ENCODE measurements around the gene VRTN. TPM values are rescaled to one million over a fixed set of nuclear protein-coding genes. Genes with fewer than 3 reads are reported as not detected.
A peak's percentile ranks its signal among the peaks of the same experiment; 100 is the strongest.

The VRTN gene
- total RNA-seq, 6 experiments from 2014 or later = not detected

DNA sequence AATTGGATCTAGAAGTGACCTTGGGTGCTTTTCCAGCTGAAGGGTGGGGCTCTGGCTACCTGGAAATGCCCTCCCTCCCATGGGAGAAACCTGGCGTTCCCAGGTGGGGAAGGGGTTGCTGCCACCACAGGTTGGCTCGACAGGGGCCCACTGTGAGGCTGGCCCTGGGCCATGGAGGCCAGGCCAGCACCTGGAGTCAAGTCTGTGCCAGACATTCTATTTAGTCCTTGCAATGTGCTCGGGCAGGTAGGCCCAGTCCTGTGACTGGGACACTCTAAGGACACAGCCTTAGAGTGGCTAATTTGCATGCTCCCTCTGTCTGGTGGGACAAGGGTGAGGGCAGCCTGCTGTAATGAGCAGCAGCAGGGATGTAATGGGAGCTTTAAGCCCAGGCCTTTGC, 11.9 kb downstream of the VRTN start:
- Histone ChIP-seq H3K27me3 (no peaks in the 10 kb centered on the region), H3K4me1 (no peaks in the 10 kb centered on the region), H3K4me3 (no peak overlapping the region), H3K36me3 (no peaks in the 10 kb centered on the region), H3K9me3 (no peaks in the 10 kb centered on the region), H3K27ac (no peak overlapping the region)
- ATAC-seq (no peak), DNase-seq (no peak)
- WGBS (ENCODE audit: insufficient coverage, low coverage, low lambda C conversion rate, missing lambda C conversion rate) = no CpG with 5 or more reads among the region's 3 CpGs
- TF ChIP-seq POLR2A (IDR thresholded peaks at IDR 0.05) (no peak), CTCF (IDR thresholded peaks at IDR 0.05) (no peak)
- intact Hi-C loops (cut with DNase I) = loop anchor here (5.0 to 10.0 kb wide), 2 partner anchors 115 to 122 kb away; no protein-coding TSS in a partner anchor

DNA sequence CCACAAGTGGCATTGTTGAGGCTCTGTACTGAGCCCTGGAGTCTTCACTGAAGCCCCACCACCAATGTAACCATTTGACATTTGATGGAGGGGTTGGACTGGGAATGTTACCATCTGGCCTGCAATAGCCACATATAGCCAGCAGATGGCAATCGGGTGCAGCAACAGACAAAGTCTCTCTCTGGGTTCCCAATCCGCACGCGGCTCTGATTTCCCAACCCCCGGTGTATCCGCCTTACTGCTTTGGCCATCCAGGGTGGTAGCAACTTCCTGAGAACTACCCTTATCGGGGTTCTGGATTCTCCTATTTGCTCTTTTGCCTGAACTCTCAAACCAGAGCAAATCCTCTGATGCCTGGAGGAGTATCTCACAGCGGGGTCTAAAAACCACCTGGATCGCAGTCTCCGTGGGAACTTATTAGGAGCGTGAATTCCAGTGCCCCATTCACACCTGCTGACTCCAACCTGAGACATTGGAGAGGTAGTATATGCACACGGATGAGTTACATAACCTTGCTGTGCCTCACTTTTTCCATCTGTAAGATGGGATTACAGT, 14.2 kb downstream of the VRTN start:
- H3K27me3 ChIP-seq = no peaks in the 10 kb centered on the region
- peak; percentile 79 to 80 (median 80) for DNase-seq
- WGBS (ENCODE audit: insufficient coverage, low coverage, low lambda C conversion rate, missing lambda C conversion rate) = 30% methylated on average over 12 of the region's 12 CpGs
- intact Hi-C loops (cut with DNase I) = loop anchor here (5.0 to 10.0 kb wide), 2 partner anchors 112 to 120 kb away; no protein-coding TSS in a partner anchor
- ATAC-seq = peak; percentile 95 to 100 (median 98)
- no peaks in the 10 kb centered on the region for H3K36me3 ChIP-seq
- H3K9me3 ChIP-seq = no peaks in the 10 kb centered on the region
- no peaks in the 10 kb centered on the region for H3K4me1 ChIP-seq
- TF ChIP-seq POLR2A (IDR thresholded peaks at IDR 0.05) (no peak), CTCF (IDR thresholded peaks at IDR 0.05) (peak; percentile 89 to 95 (median 94))
- H3K27ac ChIP-seq = no peak overlapping the region
- no peak overlapping the region for H3K4me3 ChIP-seq

DNA sequence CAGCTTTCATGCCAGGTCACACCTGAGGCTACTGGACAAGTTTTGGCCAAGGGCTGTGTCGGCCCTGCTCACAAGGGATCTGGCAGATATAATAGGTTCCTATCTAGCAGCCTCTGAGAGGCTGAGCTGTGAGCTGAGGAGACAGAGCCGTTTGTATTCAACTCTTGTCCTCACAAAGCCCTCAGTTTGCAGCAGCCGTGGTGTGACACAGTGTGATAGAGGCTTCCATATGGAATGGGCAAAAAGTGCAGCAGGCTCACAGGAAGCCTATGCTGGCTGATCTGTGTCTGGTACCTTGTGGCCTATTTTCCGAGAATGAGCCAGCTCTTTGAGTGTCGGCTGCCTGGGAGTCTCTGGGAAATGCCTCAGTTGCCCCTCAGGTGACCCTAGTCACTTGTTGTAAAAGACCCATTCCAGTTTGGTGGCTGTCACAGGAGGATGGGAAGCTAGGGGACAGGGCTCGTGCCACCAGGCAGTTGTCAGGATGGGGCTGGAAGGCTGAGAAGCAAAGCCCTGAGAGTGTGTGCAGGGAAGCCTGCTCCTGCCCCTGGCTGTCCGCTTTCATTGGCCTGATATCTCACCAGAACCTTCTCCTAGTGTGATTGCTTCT, 16.1 kb downstream of the VRTN start:
- Histone ChIP-seq H3K4me3 (no peak overlapping the region), H3K36me3 (no peaks in the 10 kb centered on the region), H3K27ac (no peak overlapping the region), H3K9me3 (no peaks in the 10 kb centered on the region), H3K4me1 (no peaks in the 10 kb centered on the region), H3K27me3 (no peaks in the 10 kb centered on the region)
- ATAC-seq (no peak), DNase-seq (no peak)
- 50% methylated on average over 5 of the region's 7 CpGs for WGBS (ENCODE audit: insufficient coverage, low coverage, low lambda C conversion rate, missing lambda C conversion rate)
- intact Hi-C loops (cut with DNase I) = loop anchor here (5.0 to 10.0 kb wide), 2 partner anchors 110 to 118 kb away; no protein-coding TSS in a partner anchor
- no peak for TF ChIP-seq POLR2A (IDR thresholded peaks at IDR 0.05)
- TF ChIP-seq CTCF (IDR thresholded peaks at IDR 0.05) = no peak

DNA sequence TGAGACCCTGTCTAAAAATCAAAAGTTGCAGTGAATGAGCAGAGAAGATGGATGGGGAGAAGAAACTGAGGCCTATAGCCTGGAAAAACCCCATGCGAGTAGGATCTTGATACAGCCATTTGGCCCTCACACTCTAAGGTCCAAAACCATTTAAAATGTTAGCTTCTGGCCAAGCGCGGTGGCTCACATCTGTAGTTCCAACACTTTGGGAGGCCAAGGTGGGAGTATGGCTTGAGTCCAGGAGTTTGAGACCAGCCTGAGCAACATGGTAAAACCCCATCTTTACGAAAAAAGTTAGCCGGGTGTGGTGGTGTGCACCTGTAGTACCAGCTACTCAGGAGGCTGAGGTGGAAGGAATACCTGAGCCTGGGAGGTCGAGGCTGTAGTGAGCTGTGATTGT, 19.8 kb downstream of the VRTN start:
- 76% methylated on average over 4 of the region's 6 CpGs for WGBS (ENCODE audit: insufficient coverage, low coverage, low lambda C conversion rate, missing lambda C conversion rate)

More for the DNA sequence above, 19.8 kb downstream of the VRTN start:
- Histone ChIP-seq H3K4me3 (no peak overlapping the region), H3K9me3 (no peaks in the 10 kb centered on the region), H3K4me1 (no peaks in the 10 kb centered on the region), H3K27me3 (no peaks in the 10 kb centered on the region), H3K27ac (no peak overlapping the region), H3K36me3 (no peaks in the 10 kb centered on the region)
- ATAC-seq (no peak), DNase-seq (no peak)
- intact Hi-C loops (cut with DNase I) = loop anchor here in 1 of 2 donors (10.0 kb wide), 1 partner anchor 107 kb away; no protein-coding TSS in a partner anchor
- no peak for TF ChIP-seq CTCF (IDR thresholded peaks at IDR 0.05)
- no peak for TF ChIP-seq POLR2A (IDR thresholded peaks at IDR 0.05)
